Activated CD4-positive, alpha-beta T cell treated with anti-CD3 and anti-CD28 coated beads, Interleukin-2, amount 50 U/mL, for 48 hours (primary cell): ENCODE measurements around the gene HJURP.

Source experiments
- DNase-seq, 2 experiments: peaks; one replicate each; pipeline ENCODE4 v3.0.0-alpha.2; 2020

Gene HJURP

DNA sequence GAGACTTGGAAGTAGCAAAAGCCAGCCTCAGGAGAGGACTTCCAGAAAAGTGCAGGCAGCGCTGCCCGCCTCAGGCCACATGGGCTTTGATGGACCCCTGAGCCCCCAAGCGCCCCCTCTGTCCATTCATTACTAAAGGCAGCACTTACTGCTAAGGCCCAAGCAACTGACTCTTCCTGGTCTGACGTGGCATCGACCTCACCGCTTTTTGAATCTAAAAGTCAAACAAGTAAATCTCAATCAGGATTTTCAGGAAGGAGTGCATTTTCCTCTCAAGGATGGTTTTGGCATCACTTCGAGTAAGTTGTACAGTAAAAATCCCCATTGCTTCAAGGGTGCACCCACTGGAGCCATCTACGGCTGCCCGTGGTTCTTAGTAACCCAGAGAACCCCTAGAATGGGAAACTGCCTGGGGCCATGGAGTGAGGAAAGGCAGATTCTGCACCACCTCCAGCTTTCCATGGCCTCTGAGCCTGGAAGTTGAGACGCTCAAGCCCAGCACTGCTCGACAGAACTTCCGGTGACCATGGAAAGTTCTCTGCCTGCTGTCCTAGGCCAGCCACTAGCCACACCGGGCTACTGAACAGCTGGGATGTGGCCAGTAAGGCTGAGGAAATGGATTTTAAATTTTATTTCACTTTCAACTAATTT is 7.0 kb downstream of the HJURP start:
- no peak for DNase-seq

DNA sequence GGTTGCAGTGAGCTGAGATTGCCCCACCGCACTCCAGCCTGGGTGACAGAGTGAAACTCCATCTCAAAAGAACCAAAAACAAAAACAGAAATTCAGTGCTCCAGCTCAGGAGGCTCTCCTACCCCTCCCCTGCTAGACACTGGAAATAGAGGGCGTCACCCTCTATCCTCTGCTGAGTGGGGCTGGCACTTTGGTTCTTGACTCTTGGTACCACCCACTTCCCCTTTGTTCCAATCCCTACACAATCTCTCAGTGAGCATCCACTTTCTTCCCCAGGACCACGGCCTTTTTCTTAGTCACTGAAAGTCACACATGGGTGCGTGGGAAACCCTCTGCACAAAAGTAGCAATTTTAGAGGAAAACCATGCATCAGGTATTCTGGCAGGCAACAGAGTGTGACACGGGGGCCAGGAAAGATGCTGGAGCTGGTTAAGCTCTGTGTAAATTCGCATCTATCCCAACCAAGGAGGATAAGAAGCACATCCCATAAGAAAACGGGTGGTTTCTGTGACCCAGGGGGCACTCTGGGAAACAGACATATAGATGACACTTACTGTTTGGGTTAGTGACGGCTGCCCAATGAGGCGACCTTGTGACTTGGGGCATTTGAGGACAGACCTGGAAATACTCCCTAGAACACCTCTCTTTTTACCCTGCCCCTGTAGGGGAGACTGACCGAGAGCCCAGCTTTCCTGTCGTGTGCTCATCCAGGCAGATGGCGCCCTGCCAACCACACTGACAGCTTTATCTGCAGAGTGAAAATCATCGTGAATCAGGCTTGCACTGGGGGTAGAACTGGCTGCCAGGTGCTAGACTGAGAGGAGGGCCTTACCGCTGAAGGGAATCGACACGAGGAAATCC is 7.7 kb downstream of the HJURP start:
- DNase-seq = no peak

DNA sequence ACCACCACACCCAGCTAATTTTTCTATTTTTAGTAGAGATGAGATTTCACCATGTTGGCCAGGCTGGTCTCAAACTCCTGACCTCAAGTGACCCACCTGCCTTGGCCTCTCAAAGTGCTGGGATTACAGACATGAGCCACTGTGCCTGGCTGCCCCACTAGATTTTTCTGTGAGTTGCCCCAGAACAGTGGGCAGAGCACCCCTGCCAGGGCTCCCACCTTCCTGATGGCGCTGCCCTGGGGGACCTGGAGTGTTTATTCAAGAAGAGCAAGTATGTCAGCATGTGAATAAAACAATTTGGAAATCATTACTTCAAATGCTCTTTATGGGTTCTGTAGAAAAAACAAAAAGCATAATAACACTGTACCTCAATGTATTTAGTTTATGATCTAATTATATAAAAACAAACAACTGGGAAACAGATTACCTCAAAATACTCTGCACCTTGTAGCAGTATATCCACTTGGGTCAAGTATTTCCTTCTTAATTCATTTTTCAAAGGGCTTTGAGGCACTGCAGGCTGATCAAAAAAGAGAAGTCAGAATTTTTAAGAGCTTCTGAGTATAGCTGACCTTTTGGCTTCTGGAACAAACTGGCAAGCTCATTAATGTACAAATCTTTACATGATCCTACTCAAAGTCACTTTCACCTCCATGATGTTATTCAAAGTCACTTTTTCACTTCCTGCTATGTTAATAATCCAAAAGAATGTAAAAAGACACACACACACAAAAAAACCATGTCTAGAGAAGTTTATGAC is 8.9 kb downstream of the HJURP start:
- DNase-seq = no peak

DNA sequence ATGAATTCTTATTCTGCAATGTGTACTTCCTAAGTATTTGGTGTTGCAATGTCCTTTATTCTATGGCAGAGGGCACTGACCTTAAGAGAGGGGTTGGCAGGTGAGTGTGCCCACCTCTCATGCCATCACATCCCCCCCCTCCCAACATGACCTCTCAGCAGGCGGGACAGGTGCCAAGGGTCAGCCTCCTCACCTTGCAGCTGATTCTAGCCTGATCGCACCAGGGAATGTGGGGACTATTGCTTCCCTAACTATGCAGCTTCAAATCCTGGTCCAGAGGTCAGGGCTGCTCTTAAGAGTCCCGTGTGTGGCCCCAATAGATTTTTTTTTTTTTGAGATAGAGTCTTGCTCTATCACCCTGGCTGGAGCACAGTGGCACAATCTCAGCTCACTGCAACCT is 9.5 kb downstream of the HJURP start:
- no peak for DNase-seq

DNA sequence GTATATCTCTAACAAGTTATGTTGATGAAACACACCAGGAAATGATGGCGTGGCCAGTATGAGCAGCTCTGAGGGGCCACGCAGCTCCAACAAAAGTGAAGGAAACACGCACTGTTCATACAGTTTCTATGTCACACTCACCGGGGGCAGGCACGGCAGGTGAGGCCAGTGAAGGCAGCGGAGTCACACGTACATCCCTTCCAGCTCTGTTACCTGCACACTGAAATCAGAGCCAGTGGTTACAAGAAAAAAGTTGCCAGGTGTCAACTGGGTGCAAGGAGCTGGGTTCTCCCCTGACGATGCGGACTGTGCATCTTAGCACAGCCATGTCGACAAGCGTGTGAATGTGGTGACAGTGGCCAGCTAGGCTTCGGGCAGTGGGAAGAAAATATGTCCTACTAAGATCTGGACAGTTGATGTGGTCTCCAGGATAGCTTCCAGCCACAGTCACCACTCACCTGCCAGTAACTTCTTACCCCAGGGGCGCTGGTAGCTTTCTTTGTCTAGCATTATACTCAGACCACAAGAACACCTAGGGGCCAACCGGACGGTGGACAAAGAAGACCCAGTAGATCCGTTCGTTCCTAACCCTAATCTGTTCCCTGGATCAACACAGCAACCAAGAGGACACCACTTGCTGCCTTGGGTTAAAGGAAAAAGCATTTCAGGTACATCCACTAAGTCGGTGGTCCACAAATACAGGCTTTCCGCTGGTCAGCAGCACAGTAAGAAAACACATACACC is 10.1 kb downstream of the HJURP start:
- DNase-seq = no peak

DNA sequence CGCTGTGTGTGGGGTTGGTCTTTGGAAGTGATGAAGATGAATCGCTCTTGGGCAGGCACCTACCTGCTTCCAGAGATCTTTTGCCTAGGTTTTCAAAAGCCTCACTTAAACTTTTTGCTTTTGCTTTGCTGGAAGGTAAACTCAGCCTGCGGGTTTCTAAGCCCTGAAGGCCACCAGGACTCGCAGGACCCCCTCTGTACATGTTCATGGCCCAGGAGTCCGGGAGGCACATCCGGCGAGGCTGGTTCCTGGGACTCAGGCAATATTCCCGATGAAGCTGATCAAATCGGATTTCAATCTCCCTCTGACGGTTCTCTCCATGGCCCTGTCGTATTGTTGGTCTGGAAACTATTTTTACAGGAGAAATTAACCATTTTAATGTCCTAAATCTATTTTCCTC is 13.2 kb downstream of the HJURP start:
- no peak for DNase-seq

DNA sequence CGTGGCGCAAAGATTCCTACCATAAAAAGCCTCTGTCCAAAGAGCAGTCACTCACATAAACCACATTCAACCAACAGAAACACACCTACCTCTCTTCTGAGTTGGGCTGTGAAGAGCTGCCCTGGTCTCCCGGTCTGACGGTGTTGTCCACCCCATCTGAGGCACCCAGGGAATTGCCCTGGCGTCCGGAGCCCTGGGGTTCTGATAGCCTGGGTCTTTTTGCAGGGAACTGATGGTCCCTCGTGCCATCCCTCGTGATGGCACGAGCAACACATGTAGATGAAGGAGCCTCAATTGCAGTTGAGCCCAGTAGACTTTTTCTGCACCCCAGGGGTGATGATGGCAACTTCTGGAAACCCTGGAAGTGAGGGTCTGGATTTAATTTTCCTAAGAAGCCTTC is 13.8 kb downstream of the HJURP start:
- DNase-seq = no peak

DNA sequence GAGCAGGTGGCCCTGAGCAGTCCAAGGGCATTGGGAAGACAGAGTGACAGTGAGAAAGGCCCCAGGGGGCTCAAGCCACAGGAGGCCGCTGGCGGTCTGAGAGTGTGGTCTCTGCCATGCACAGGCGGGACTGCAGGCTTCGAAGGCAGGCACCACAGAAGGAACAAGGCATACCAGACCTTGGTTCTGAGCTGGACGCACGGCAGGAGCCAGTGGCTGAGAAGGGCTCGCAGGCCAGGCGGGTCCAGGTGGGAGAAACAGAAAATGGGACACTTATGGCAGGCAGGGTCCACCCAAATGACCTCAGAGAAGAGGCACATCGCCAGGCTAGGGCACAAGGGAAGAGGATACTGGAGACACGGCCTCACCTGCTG is 14.9 kb downstream of the HJURP start:
- DNase-seq = no peak

DNA sequence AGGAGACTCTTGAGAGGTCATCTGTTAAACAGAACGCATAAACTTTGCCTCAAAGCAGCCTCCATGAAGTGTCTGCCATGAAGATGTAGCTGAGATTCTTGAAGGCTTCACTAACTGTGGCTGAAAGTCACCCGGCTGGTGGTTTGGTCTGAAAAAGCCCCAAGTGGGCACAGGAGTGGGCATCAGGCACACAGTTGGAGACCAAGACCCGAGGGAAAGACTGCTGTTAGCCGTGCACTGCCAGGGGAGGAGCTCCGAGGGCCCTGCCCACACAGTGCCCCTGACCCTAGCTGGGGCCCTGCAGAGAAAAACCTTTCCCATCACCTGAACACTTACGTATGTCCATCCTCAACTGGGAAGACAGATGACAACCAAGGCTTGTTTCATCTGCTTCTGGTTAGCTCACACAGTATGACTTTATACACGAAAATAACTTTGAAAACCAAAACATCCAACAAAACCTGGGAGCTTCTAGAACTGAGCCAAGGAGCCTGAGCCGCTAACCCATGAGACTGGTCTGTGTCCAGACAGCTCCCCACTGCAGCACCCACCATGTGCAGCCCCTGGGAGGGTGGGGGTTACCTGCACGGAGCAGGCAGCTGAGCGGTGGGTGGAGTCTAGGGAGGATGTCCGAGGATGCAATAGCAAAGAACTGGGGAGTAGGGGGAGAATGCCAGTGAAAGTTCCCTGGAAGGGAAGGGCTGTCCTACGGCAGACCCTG is 15.4 kb downstream of the HJURP start:
- no peak for DNase-seq

DNA sequence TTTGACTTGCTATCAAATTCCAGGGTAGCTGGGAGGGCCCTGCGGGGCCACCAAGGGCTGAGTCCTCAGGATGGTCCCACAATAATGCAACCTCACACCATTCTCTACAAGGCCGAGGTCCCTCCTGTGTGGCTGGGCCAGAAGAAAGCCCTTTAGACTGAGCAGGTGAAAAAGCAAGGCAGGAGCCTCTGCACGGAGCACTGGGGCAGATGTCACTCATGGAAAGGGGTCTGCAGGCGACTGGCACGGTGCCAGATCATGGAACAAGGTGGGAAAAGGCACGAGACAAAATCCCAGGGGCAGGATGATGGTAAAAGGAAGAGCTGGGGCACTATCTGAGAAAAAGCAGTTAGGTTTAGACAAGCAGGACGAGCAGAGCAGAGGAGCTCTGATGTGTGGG is 16.1 kb downstream of the HJURP start:
- DNase-seq = no peak

DNA sequence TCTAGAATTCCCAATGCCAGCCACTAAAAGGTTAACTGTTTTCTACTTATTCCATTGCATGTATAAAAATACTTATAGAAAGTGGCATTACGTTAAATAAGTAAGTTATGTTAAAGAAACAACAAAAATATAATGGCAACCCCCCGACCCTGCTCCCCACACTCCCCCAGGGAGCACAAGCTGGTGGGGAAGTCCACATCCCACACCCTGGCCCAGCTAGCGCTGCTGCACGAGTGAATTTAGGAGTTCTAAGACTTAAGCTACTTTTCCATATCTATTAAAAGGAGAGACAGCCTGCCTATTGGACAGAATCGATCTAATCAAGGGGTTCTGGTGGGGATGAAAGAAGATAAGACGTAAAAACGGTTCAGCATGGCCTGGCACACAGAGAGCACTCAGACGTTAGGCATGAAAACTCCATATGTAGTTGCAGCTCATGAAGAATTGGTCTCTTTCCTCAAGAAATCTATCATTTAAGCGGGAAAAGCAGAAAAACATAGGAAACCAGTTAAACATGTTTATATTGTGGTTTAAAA is 16.6 kb downstream of the HJURP start:
- no peak for DNase-seq

DNA sequence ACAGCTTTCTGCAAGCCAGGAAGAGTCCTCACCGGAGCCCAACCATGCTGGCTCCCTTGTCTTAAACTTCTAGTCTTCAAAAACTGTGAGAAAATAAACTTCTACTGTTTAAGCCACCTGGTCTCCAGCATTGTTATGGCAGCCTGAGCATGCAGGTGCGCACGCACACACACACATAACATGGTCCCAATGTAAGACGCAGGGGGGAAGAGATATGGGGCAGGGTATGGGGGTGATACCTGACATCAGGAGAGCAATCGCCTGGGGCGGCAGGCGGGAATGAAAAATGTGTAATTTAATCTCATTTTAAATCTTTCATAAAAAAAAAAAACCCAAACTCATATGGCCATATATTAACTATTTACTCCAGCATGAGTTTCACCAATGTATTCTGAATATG is 18.0 kb downstream of the HJURP start:
- no peak for DNase-seq

DNA sequence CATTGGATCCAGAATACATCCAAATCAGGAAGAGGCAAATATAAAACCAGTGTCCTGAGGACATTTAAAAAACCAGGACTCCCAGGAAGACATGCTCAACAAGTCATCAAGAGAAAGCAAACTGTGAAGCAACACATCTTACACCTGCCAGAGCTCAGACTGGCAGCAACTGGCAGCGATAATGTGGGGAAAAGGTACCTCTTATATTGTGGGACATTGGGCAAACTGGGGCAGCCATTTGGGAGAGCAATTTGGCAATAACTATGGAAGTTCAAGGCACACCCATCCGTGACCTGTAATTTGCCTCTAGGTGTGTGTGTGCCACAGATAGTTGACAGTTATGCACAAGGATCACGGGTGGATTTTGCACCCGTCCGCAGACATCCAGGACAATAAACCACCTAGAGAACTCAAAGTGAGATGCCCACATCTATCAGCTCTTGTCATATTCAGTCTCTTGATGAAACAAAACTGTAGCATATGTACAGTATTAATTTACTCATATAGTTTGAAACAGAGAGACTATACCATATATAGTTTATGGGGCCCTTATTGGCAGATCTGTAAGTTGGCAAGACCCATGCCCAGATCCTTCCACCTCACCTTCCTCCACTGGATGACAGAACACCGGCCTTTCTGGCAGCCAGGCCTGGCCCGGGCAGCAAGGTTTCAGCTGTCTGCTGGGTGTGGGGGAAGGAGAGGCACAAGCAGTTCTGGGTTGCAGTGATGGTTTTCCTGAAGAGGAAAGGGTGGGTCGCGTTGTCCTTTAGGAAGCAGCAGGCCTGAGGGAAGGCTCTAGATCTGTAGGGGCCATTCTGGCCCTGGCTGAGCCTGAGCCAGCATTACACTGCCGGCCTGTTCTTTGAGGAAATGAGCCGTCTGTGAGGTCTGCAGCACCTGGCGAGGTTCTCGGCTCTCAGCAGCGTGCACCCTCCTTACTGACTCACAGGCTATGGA is 18.8 kb downstream of the HJURP start:
- no peak for DNase-seq

DNA sequence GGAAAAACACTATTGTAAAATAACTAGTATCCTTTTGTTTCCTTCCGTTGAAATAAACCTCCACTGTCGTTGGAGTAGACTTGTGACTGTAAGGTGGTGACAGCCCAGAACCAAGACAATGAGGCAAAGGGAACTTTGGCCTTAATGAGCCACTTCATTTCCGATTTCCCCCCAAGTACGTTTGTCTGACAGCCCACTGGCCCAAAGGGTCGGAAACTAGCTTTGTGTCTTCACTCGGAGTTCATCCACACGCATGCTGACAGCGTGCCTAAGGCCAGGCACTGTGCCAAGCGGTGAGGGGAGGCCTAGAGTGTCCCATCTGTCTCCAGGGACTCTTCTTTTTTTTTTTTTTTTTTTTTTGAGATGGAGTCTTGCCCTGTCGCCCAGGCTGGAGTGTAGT is 21.0 kb downstream of the HJURP start:
- no peak for DNase-seq

DNA sequence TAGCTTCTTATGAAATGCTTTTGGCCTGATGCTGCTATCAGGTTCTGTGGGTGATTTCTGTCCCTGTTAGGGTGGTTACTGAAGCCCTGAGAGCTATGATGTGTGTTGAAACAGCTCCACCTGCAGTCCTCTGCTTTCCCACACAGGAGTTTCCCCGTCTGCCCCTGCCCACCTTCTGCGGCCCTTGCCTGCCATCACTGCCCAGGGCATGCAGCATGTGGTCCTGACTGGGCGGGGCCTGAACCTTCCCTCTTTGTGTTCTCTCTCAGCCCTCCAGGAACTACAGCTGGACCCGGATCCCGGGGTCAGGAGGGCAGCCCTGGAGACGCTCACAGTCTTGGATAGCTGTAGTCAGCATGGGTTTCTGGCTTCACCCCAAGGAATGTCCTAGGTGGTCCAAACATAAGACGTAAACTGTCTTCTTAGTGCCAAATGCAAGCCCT is 21.4 kb downstream of the HJURP start:
- DNase-seq = no peak

DNA sequence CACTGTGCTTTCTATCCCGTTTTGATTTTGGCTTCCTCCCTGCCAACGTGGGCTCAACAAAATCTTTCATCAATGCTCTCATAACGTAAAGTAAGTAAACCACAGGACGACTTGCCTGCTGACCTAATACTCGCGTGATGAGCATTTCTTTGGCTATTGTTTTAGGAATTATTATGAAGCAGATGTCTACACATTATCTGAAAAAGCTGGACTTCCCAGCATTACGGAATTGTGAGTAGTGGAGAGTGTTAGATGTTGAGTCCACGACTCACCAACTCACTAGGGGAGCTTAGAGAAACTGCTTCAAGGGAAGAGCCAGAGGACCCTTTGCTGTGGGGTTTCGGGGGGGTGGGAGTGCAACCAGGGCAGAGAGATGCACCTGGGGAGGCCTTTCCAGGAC is 21.9 kb downstream of the HJURP start:
- DNase-seq = no peak

DNA sequence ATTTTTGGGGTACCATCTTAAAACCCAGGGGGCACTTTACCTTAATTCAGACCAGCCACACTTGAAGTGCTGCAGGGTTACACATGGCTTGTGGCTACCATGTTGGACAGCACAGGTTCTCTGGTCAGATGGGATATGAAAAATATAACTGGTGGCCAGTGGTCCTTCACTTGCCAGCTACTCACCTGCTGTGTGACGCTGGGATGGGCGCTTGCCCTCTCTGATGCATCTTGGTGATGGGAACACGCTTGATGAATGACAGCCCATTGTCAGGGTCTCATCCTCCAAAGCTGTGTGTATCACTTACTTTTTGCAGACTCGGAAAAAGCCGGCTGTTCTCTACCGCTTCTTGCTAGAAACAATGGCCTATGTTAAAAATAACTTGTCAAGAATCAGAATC is 22.5 kb downstream of the HJURP start:
- no peak for DNase-seq

DNA sequence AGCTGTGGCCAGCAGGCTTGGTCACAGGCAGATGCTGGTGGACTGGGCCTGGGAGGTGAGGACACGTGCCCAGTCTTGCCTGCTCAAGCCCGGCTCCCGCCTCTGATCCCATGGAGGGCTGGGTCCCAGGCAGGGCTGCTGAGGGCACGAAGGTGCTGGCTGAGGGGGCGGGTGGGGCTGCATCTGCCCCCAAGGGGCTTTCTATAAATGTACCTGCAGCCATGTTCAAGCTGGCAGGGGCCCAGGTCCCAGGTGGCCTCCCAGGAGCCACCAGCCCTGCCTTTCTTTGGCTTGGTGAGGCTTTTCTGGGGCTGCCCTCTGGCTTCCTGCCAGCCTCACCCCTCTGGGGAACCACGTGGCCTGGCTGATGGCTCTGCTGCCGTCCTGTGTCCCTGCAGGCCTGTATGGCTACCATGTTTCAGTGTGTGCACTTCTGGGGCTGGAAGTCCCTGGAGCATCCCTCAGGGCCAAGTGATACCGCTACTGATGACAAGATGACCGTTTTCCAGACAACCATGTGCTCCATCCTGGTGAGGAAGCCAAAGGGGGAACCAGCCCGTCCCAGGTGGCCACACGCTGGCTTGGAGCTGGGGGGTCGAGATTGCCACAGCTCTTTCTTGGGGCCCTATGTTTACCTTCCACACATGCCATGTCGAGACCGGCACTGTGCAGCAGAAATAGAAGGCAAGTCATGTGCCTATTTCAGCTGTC is 23.2 kb downstream of the HJURP start:
- no peak for DNase-seq

DNA sequence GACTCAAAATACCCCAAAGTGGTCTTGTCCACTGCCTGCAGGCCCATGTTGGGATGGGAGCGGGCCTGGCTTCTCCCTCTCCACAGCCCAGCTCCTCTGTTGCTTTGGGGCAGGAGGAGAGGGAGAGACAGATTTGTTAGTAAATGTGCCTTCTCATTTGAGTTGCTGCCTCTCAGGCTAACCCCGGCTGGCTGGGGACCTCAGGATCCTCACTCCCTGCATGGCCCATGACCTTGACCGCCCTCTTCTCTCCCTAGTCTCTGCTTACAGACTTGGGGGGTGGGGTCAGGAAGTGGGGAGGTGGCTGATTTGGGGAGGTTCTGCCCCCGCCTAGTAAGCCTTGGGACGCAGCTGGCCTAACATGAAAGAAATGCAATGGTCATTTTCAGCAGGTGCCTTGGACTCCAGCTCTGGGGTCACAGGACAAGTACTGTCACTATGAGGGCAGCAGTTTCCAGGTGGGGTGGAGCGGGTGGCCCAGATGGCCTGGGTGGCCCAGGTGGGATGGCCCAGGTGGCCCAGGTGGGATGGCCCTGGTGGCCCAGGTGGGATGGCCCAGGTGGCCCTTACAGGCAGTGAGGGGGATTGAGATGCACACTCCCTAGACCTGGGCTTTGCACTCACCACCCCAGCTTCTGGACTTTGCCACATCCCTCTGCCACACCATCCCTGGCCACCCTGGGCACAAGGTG is 24.1 kb downstream of the HJURP start:
- DNase-seq = no peak
